ENCODE results near the gene LMF1. TPM values are rescaled to one million over a fixed set of nuclear protein-coding genes. Genes with fewer than 3 reads are reported as not detected.

Gene LMF1
- total and polyA plus RNA-seq, 2 of the 4 experiments (the other 2 are of a cell fraction): 7.7 to 13.1 TPM

DNA sequence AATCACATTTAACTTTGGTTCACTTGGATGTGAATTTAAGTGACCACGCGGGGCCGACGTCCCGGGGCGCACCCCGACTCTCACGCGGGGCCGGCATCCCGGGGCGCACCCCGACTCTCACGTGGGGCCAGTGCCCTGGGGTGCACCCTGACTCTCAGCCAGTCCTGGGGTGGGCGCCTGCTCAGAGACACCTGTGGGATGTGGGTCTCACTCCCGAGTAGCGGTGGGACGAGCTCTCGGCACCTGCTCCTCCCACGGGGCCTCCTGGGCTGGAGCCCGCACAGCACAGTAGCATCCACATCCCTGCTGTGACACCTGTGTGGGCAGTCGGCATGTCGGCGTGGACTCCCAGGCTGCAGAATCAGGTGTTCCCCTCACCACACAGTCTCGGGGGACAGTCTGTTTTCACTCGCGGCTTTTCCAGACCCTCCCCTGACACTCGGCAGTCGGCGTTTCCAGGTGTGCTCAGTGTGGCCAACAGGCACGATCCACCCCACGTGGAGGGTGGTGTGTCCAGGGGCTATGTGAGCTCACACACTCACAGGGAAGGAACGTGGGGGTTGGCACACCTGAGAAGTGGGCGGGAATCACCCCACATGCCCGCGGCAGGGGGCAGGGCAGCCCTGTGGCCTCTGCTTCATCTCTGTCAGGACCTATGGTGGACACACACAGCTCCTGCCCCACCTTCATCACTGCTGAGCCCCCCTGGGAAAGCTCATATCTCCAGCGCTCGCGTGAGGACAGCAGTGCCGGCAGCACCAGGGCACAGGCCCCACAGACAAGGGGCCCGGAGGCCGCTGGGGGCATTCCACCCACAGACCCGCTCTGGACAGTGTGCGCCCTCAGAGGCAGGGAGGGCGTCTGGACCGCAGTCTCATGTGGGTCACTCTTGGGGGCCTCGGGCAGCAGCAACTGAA lies 51.8 kb downstream of the LMF1 start:
- no peak overlapping the region for H3K4me2 ChIP-seq (ENCODE audit: low read depth, low read length)
- H3K9ac ChIP-seq (ENCODE audit: low read depth, low read length): no peak overlapping the region
- no peak overlapping the region for H3K4ac ChIP-seq (ENCODE audit: low read depth, low read length)
- peak overlapping the region; percentile 87; the same call in 1 of the 2 replicates for H4K91ac ChIP-seq (ENCODE audit: insufficient read depth, low read depth, low read length)
- H3K4me1 ChIP-seq (ENCODE audit: control insufficient read depth, insufficient read depth, low read length): peaks cover 15% of the 10 kb centered on the region
- peak overlapping the region; percentile 92 for H2AK9ac ChIP-seq (replicated peaks; ENCODE audit: low read depth, low read length, poor library complexity)
- BruUV-seq (replicated peaks): no TSS peak
- peak overlapping the region; percentile 39; the same call in 1 of the 2 replicates for H2AK5ac ChIP-seq (ENCODE audit: low read depth, low read length)
- no peaks in the 10 kb centered on the region for H3K27me3 ChIP-seq (ENCODE audit: control insufficient read depth, insufficient read depth, low read length)
- H2BK15ac ChIP-seq (ENCODE audit: low read depth, low read length): no peak overlapping the region
- CTCF ChIA-PET: no interaction called here
- no peak overlapping the region for H3K18ac ChIP-seq (ENCODE audit: low read depth, low read length)
- H4K8ac ChIP-seq (ENCODE audit: low read depth in 2 of 2, low read length in 2 of 2): no peak overlapping the region
- no peak for DNase-seq
- H2BK120ac ChIP-seq (ENCODE audit: low read depth, low read length): no peak overlapping the region
- no peaks in the 10 kb centered on the region for H3K79me1 ChIP-seq (ENCODE audit: low read depth in 1 of 2, low read length in 2 of 2)
- 95% methylated on average over 27 of the region's 47 CpGs; no CpG with 5 or more reads in 1 of the 2 experiments for WGBS, 2 experiments (ENCODE audit: extremely low coverage in 2 of 2, insufficient read length in 1 of 2)
- H3K27ac ChIP-seq (ENCODE audit: insufficient read depth, low read length): no peak overlapping the region; the same call in 1 of the 2 replicates
- H4K5ac ChIP-seq (ENCODE audit: low read depth, low read length): no peak overlapping the region
- peaks cover 4% of the 10 kb centered on the region for H3K9me3 ChIP-seq (ENCODE audit: control insufficient read depth, insufficient read depth, low read length)
- no peak overlapping the region for H3K23ac ChIP-seq (ENCODE audit: low read depth, low read length)
- H3K14ac ChIP-seq (replicated peaks; ENCODE audit: low read depth, low read length): no peak overlapping the region
- H3K9me1 ChIP-seq (ENCODE audit: insufficient read depth, low read length): peaks cover 4% of the 10 kb centered on the region; the same call in 1 of the 2 replicates
- dilution Hi-C loops (cut with HindIII; ENCODE audit: low sequenced_read_pairs, unreplicated experiment) (no loop called here), intact Hi-C loops (cut with micrococcal nuclease) (no loop called here), in situ Hi-C loops (cut with MboI; ENCODE audit: low sequenced_read_pairs) (no loop called here)
- peak overlapping the region; percentile 86 for H2BK5ac ChIP-seq (ENCODE audit: low read depth, low read length, poor library complexity, severe bottlenecking)
- H3K56ac ChIP-seq (ENCODE audit: extremely low read depth, insufficient read depth, low read length): no peak overlapping the region
- no peak overlapping the region for H2AFZ ChIP-seq (replicated peaks; ENCODE audit: low read length, poor library complexity)
- POLR2A ChIA-PET (ENCODE audit: unreplicated experiment): no interaction called here
- H4K20me1 ChIP-seq (ENCODE audit: insufficient read depth, low read length): no peaks in the 10 kb centered on the region
- H3K4me3 ChIP-seq (ENCODE audit: insufficient read depth, low read depth, low read length): no peak overlapping the region
- no peak for ATAC-seq (ENCODE audit: low read depth)
- peaks cover 2% of the 10 kb centered on the region; the same call in 1 of the 2 replicates for H3K36me3 ChIP-seq (ENCODE audit: control insufficient read depth, insufficient read depth, low read length)
- no peak overlapping the region for H2BK20ac ChIP-seq (ENCODE audit: low read depth, low read length)
- TF ChIP-seq FOS (IDR thresholded peaks at IDR 0.05; ENCODE audit: low read depth, low read length) (no peak), RFX5 (IDR thresholded peaks at IDR 0.05; ENCODE audit: low read depth, low read length) (no peak), BHLHE40 (IDR thresholded peaks at IDR 0.05; ENCODE audit: low read depth, low read length) (no peak), POLR2A (IDR thresholded peaks at IDR 0.05; ENCODE audit: low read depth, low read length) (no peak), MXI1 (IDR thresholded peaks at IDR 0.05; ENCODE audit: borderline replicate concordance, low read depth, low read length) (no peak), RCOR1 (IDR thresholded peaks at IDR 0.05; ENCODE audit: insufficient replicate concordance, low read length) (no peak), RAD21 (IDR thresholded peaks at IDR 0.05; ENCODE audit: low read length) (no peak), CEBPB (IDR thresholded peaks at IDR 0.05; ENCODE audit: low read depth, low read length) (no peak), MAFK (IDR thresholded peaks at IDR 0.05; ENCODE audit: low read depth, low read length) (no peak), MAZ (IDR thresholded peaks at IDR 0.05; ENCODE audit: borderline replicate concordance, low read depth, low read length) (no peak), CTCF (conservative IDR thresholded peaks at IDR 0.05; ENCODE audit: low read depth, low read length) (no peak), NFE2L2 (IDR thresholded peaks at IDR 0.05; ENCODE audit: low read depth, low read length) (no peak), USF2 (IDR thresholded peaks at IDR 0.05; ENCODE audit: low read depth, low read length) (no peak), SMC3 (IDR thresholded peaks at IDR 0.05; ENCODE audit: low read depth, low read length) (no peak), CHD1 (IDR thresholded peaks at IDR 0.05; ENCODE audit: low read depth, low read length) (no peak)
